ENCODE data around the gene ACOT12. TPM values are rescaled to one million over a fixed set of nuclear protein-coding genes. Genes with fewer than 3 reads are reported as not detected.
"Not testable (repeated sequence)": the region's sequence is repeated elsewhere in the genome, so short reads cannot be mapped to it uniquely, and the experiment has no call there.

Gene ACOT12
- polyA plus RNA-seq, 1 donor, result 0.72 TPM

DNA sequence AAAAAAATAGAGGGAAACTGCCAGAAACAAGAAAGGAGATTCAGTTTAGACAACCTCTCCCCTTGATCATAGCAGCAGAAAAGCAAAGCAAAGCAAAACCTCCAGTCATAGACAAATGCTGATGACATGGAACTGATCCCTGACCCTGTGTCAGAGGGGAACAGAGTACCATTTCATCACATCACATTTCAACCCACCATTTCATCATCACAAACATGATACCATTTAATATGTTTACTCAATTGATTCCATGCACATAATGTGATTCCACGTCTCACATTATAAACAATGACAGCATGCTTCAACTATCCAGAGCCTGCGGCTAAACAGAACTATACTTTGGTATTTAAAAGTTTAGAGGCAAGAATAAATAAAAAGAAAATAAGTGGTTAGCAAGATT, 28.7 kb upstream of the ACOT12 start:
- Histone ChIP-seq H3K4me1 (ENCODE audit: control insufficient read depth, insufficient read depth, low read length) (no peaks in the 10 kb centered on the region), H3K27ac (ENCODE audit: low read length) (no peak overlapping the region), H3K27me3 (ENCODE audit: control insufficient read depth, insufficient read depth, low read length) (no peaks in the 10 kb centered on the region), H3K36me3 (ENCODE audit: control insufficient read depth, insufficient read depth, low read length) (no peaks in the 10 kb centered on the region), H3K9me3 (ENCODE audit: control insufficient read depth, low read depth, low read length) (no peaks in the 10 kb centered on the region), H3K4me3 (ENCODE audit: low read length) (no peak overlapping the region)
- WGBS (ENCODE audit: insufficient coverage, low lambda C conversion rate), result 50% methylated on average over 1 of the region's 2 CpGs
- peak in 1 of 2 donors; percentile 8 for DNase-seq

GRCh38 chr5:81420039-81420667, 26.2 kb upstream of the ACOT12 start:
- Histone ChIP-seq H3K27ac (ENCODE audit: low read length) (no peak overlapping the region), H3K4me1 (ENCODE audit: control insufficient read depth, insufficient read depth, low read length) (no peaks in the 10 kb centered on the region), H3K4me3 (ENCODE audit: low read length) (no peak overlapping the region), H3K36me3 (ENCODE audit: control insufficient read depth, insufficient read depth, low read length) (no peaks in the 10 kb centered on the region), H3K9me3 (ENCODE audit: control insufficient read depth, low read depth, low read length) (no peaks in the 10 kb centered on the region), H3K27me3 (ENCODE audit: control insufficient read depth, insufficient read depth, low read length) (no peaks in the 10 kb centered on the region)
- WGBS (ENCODE audit: insufficient coverage, low lambda C conversion rate), result 100% methylated on average over 1 of the region's 6 CpGs
- no peak for DNase-seq

- no peak for DNase-seq
- Histone ChIP-seq H3K27me3 (ENCODE audit: control insufficient read depth, insufficient read depth, low read length) (no peaks in the 10 kb centered on the region), H3K36me3 (ENCODE audit: control insufficient read depth, insufficient read depth, low read length) (no peaks in the 10 kb centered on the region), H3K27ac (ENCODE audit: low read length) (no peak overlapping the region), H3K9me3 (ENCODE audit: control insufficient read depth, low read depth, low read length) (no peaks in the 10 kb centered on the region), H3K4me1 (ENCODE audit: control insufficient read depth, insufficient read depth, low read length) (no peaks in the 10 kb centered on the region), H3K4me3 (ENCODE audit: low read length) (no peak overlapping the region)
Observed at GRCh38 chr5:81418606-81419005, 24.7 kb upstream of the ACOT12 start.

DNA sequence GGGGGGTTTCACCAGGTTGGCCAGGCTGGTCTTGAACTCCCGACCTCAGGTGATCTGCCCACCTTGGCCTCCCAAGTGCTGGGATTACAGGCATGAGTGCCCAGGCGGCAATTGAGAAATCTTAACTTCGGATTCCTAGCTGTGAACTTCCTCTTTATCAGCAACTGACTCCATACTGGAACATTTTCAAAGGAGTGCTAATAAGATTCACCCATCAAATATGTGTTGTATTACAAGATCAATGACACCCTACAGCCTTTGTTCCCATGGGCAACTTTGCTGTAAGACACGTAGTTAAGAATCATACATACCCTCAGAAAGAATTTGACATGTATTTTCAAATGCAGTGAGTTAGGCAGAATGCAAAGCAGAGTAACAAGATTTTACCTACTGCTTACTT, 23.1 kb upstream of the ACOT12 start:
- Histone ChIP-seq H3K4me1 (ENCODE audit: control insufficient read depth, insufficient read depth, low read length) (no peaks in the 10 kb centered on the region), H3K36me3 (ENCODE audit: control insufficient read depth, insufficient read depth, low read length) (no peaks in the 10 kb centered on the region), H3K27ac (ENCODE audit: low read length) (no peak overlapping the region), H3K9me3 (ENCODE audit: control insufficient read depth, low read depth, low read length) (no peaks in the 10 kb centered on the region), H3K27me3 (ENCODE audit: control insufficient read depth, insufficient read depth, low read length) (no peaks in the 10 kb centered on the region), H3K4me3 (ENCODE audit: low read length) (no peak overlapping the region)
- WGBS (ENCODE audit: insufficient coverage, low lambda C conversion rate), result no CpG with 5 or more reads among the region's 4 CpGs
- DNase-seq, result no peak

GRCh38 chr5:81409896-81410295, 16.0 kb upstream of the ACOT12 start:
- Histone ChIP-seq H3K36me3 (ENCODE audit: control insufficient read depth, insufficient read depth, low read length) (no peaks in the 10 kb centered on the region), H3K27me3 (ENCODE audit: control insufficient read depth, insufficient read depth, low read length) (no peaks in the 10 kb centered on the region), H3K27ac (ENCODE audit: low read length) (peak overlapping the region; percentile 33), H3K4me3 (ENCODE audit: low read length) (no peak overlapping the region), H3K4me1 (ENCODE audit: control insufficient read depth, insufficient read depth, low read length) (peaks cover 2% of the 10 kb centered on the region), H3K9me3 (ENCODE audit: control insufficient read depth, low read depth, low read length) (no peaks in the 10 kb centered on the region)
- DNase-seq, result peak in 1 of 2 donors; percentile 18
- no CpG with 5 or more reads among the region's 2 CpGs for WGBS (ENCODE audit: insufficient coverage, low lambda C conversion rate)

DNA sequence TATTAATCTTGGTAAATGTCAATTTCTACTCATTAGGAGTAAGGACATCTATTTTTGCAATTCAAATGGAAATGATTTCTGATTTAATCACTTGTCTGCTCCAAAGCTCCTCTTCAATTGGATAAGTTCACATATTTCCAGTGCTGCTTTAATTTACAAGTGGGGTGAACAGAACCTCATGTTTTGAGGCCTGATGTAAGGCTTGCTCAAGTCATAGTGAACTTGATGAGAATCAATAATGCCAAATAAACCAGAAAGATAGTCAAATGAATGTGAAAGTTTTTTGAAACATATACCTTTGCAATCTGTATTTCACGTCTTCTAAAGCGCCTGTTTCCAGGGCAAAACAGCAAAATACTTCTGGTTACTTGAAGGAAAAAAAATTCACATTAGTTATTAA, 15.4 kb upstream of the ACOT12 start:
- no peaks in the 10 kb centered on the region for H3K27me3 ChIP-seq (ENCODE audit: control insufficient read depth, insufficient read depth, low read length)
- H3K27ac ChIP-seq (ENCODE audit: low read length), result peak overlapping the region; percentile 4
- peaks cover 2% of the 10 kb centered on the region for H3K4me1 ChIP-seq (ENCODE audit: control insufficient read depth, insufficient read depth, low read length)
- no peaks in the 10 kb centered on the region for H3K36me3 ChIP-seq (ENCODE audit: control insufficient read depth, insufficient read depth, low read length)
- H3K9me3 ChIP-seq (ENCODE audit: control insufficient read depth, low read depth, low read length), result no peaks in the 10 kb centered on the region
- no peak overlapping the region for H3K4me3 ChIP-seq (ENCODE audit: low read length)
- no peak for DNase-seq
- 60% methylated on average over 1 of the region's 2 CpGs for WGBS (ENCODE audit: insufficient coverage, low lambda C conversion rate)

GRCh38 chr5:81408496-81408895, 14.6 kb upstream of the ACOT12 start:
- Histone ChIP-seq H3K4me3 (ENCODE audit: low read length) (no peak overlapping the region), H3K27me3 (ENCODE audit: control insufficient read depth, insufficient read depth, low read length) (no peaks in the 10 kb centered on the region), H3K4me1 (ENCODE audit: control insufficient read depth, insufficient read depth, low read length) (peaks cover 2% of the 10 kb centered on the region), H3K9me3 (ENCODE audit: control insufficient read depth, low read depth, low read length) (no peaks in the 10 kb centered on the region), H3K36me3 (ENCODE audit: control insufficient read depth, insufficient read depth, low read length) (no peaks in the 10 kb centered on the region), H3K27ac (ENCODE audit: low read length) (no peak overlapping the region)
- no peak for DNase-seq
- no CpG with 5 or more reads among the region's 1 CpG for WGBS (ENCODE audit: insufficient coverage, low lambda C conversion rate)

- H3K4me3 ChIP-seq (ENCODE audit: low read length); H3K27ac ChIP-seq (ENCODE audit: low read length); H3K4me1 ChIP-seq (ENCODE audit: control insufficient read depth, insufficient read depth, low read length); H3K27me3 ChIP-seq (ENCODE audit: control insufficient read depth, insufficient read depth, low read length); DNase-seq; H3K9me3 ChIP-seq (ENCODE audit: control insufficient read depth, low read depth, low read length); H3K36me3 ChIP-seq (ENCODE audit: control insufficient read depth, insufficient read depth, low read length): not testable (repeated sequence)
- WGBS (ENCODE audit: insufficient coverage, low lambda C conversion rate), result no CpG with 5 or more reads among the region's 4 CpGs
Observed at GRCh38 chr5:81407811-81408210, 13.9 kb upstream of the ACOT12 start.

- no peak overlapping the region for H3K27ac ChIP-seq (ENCODE audit: low read length)
- H3K27me3 ChIP-seq (ENCODE audit: control insufficient read depth, insufficient read depth, low read length), result no peaks in the 10 kb centered on the region
- DNase-seq, result no peak
- no peaks in the 10 kb centered on the region for H3K36me3 ChIP-seq (ENCODE audit: control insufficient read depth, insufficient read depth, low read length)
- H3K4me1 ChIP-seq (ENCODE audit: control insufficient read depth, insufficient read depth, low read length), result peaks cover 2% of the 10 kb centered on the region
- no peak overlapping the region for H3K4me3 ChIP-seq (ENCODE audit: low read length)
- 100% methylated on average over 1 of the region's 7 CpGs for whole genome bisulfite sequencing (ENCODE audit: insufficient coverage, low lambda C conversion rate)
- H3K9me3 ChIP-seq (ENCODE audit: control insufficient read depth, low read depth, low read length), result no peaks in the 10 kb centered on the region
Observed at GRCh38 chr5:81405126-81405891, 11.4 kb upstream of the ACOT12 start.

DNA sequence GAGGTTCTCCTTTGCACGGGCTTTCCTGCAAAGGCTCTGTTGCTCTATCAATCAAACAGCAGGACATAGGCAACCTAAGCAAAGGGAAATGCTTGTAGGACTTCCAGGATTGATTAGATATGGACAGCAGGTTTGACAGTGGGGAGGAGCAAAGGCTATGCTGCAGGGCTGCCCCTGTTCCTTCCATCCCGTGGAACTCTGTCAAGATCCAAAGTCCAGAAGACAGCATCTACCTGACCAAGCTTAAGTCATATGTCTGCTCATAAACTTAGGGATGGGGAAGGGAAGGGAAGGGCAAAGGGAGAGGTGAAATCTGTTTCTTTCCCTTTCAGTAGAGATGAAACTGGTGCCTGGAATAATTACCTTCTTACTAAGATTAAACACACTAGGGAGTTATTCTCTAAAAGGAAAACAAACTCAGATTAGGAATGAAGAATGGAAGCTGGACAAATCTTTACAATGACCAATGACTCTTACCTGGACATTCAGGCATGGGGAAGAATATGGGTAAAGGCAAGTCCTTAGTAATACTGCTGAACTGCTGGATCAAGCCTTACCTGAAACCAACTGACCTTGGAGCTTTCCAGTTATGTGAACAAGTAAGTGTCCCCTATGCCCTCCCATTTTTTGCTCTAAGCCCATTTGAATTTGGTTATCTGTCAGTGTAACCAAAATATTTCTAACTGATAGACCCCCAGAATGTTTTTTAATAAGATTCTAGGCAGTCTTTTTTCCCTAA, 8.4 kb upstream of the ACOT12 start:
- DNase-seq, result peak; percentile 88 to 94
- Histone ChIP-seq H3K4me3 (ENCODE audit: low read length) (no peak overlapping the region), H3K27ac (ENCODE audit: low read length) (peak overlapping the region; percentile 81)

More for the DNA sequence above, 8.4 kb upstream of the ACOT12 start:
- WGBS (ENCODE audit: insufficient coverage, low lambda C conversion rate), result no CpG with 5 or more reads among the region's 2 CpGs
- Histone ChIP-seq H3K4me1 (ENCODE audit: control insufficient read depth, insufficient read depth, low read length) (no peaks in the 10 kb centered on the region), H3K36me3 (ENCODE audit: control insufficient read depth, insufficient read depth, low read length) (no peaks in the 10 kb centered on the region), H3K9me3 (ENCODE audit: control insufficient read depth, low read depth, low read length) (no peaks in the 10 kb centered on the region), H3K27me3 (ENCODE audit: control insufficient read depth, insufficient read depth, low read length) (no peaks in the 10 kb centered on the region)

Measured in large intestine (tissue), 3 donors.